MM.1S (cell line): ENCODE measurements around the gene GSN.

Experiments
- DNase-seq: peaks from one replicate; pipeline ENCODE4 v3.0.0-alpha.2; 2015
- H2AFZ ChIP-seq: fragments of 300-600 bp; sonication (generic); 2 replicates; pipeline ENCODE4 v1.6.0; 2016; ENCODE audit warnings: antibody characterized with exemption, low read length
- H3F3A ChIP-seq: fragments of 300-600 bp; sonication (generic); 2 replicates; pipeline ENCODE4 v1.6.1; 2016; ENCODE audit warnings: mild to moderate bottlenecking, antibody characterized with exemption, low read length, moderate library complexity, mixed read lengths; ENCODE audit not compliant: insufficient read depth
- H3K27ac ChIP-seq: fragments of 300-600 bp; sonication (generic); 2 replicates; pipeline ENCODE4 v1.5.1; 2016; ENCODE audit warnings: mild to moderate bottlenecking, low read length
- H3K27me3 ChIP-seq: fragments of 300-600 bp; sonication (generic); replicated peaks from 2 replicates; pipeline ENCODE4 v1.6.0; 2016; ENCODE audit warnings: low read length; ENCODE audit not compliant: insufficient read depth
- H3K36me3 ChIP-seq: fragments of 300-600 bp; sonication (generic); replicated peaks from 2 replicates; pipeline ENCODE4 v1.6.1; 2016; ENCODE audit warnings: mild to moderate bottlenecking, low read length, mixed read lengths; ENCODE audit not compliant: insufficient read depth
- H3K4me1 ChIP-seq: fragments of 300-600 bp; sonication (generic); 2 replicates; pipeline ENCODE4 v1.6.1; 2016; ENCODE audit warnings: low read length, mixed read lengths
- H3K4me2 ChIP-seq: fragments of 300-600 bp; sonication (generic); 2 replicates; pipeline ENCODE4 v1.6.0; 2016; ENCODE audit warnings: low read depth, low read length
- H3K4me3 ChIP-seq: fragments of 300-600 bp; sonication (generic); 2 replicates; pipeline ENCODE4 v1.5.1; 2016; ENCODE audit warnings: low read length, mixed read lengths
- H3K79me2 ChIP-seq: fragments of 300-600 bp; sonication (generic); 2 replicates; pipeline ENCODE4 v1.6.1; 2016; ENCODE audit warnings: mixed run types, low read length, mixed read lengths
- H3K9ac ChIP-seq: fragments of 300-600 bp; sonication (generic); 2 replicates; pipeline ENCODE4 v1.6.1; 2016; ENCODE audit warnings: low read length, mixed read lengths
- H3K9me2 ChIP-seq: fragments of 300-600 bp; sonication (generic); replicated peaks from 2 replicates; pipeline ENCODE4 v1.6.1; 2016; ENCODE audit warnings: mild to moderate bottlenecking, low read length, mixed read lengths; ENCODE audit not compliant: insufficient read depth
- H3K9me3 ChIP-seq: fragments of 300-600 bp; sonication (generic); replicated peaks from 2 replicates; pipeline ENCODE4 v1.6.1; 2016; ENCODE audit warnings: mild to moderate bottlenecking, low read length, mixed read lengths; ENCODE audit not compliant: insufficient read depth
- H4K20me1 ChIP-seq: fragments of 300-600 bp; sonication (generic); 2 replicates; pipeline ENCODE4 v1.6.1; 2016; ENCODE audit warnings: mild to moderate bottlenecking, low read length, moderate library complexity, mixed read lengths; ENCODE audit not compliant: insufficient read depth
- EZH2 ChIP-seq: fragments of 300-600 bp; sonication (generic); optimal IDR thresholded peaks from 2 replicates; pipeline ENCODE3; 2017; ENCODE audit warnings: low read depth, mild to moderate bottlenecking, antibody characterized with exemption, low read length, mixed read lengths
- EZH2phosphoT487 ChIP-seq: fragments of 300-600 bp; sonication (generic); IDR thresholded peaks from 2 replicates; pipeline ENCODE4 v1.6.1; 2018; ENCODE audit warnings: antibody characterized with exemption, low read length
- TF ChIP-seq, protein P1 (sequence below): fragments of 300-600 bp; sonication (generic); IDR thresholded peaks from 2 replicates; pipeline ENCODE4 v1.5.1; 2016; ENCODE audit warnings: antibody characterized with exemption, low read length, mixed read lengths

The GSN gene

DNA sequence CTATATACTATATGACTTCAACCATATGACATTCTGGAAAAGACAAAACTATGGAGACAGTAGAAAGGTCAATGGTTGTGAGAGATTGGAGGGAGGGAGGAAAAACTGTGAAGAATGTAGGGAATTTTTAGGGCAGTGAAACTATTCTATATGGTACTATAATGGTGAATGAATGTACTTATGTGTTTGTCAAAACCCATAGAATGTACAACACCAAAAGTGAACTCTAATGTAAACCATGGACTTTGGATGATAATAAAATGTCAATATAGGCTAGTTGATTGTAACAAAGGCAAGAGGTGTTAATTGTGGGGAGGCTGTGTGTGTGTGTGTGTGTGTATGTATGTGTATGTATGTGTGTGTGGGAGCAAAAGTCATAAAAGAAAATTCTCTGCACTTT, 112.9 kb downstream of the GSN start:
- Histone ChIP-seq H3K9me2 (no peaks in the 10 kb centered on the region), H3K9ac (no peak overlapping the region), H3K27me3 (no peaks in the 10 kb centered on the region), H3K36me3 (no peaks in the 10 kb centered on the region), H2AFZ (no peak overlapping the region), H3F3A (no peaks in the 10 kb centered on the region), H3K27ac (no peak overlapping the region), H3K4me3 (no peak overlapping the region), H3K4me2 (no peak overlapping the region), H3K79me2 (no peaks in the 10 kb centered on the region), H3K4me1 (no peaks in the 10 kb centered on the region), H4K20me1 (no peaks in the 10 kb centered on the region), H3K9me3 (no peaks in the 10 kb centered on the region)
- no peak for DNase-seq
- TF ChIP-seq EZH2 (no peak), EZH2phosphoT487 (no peak)
- TF ChIP-seq, protein P1, sequence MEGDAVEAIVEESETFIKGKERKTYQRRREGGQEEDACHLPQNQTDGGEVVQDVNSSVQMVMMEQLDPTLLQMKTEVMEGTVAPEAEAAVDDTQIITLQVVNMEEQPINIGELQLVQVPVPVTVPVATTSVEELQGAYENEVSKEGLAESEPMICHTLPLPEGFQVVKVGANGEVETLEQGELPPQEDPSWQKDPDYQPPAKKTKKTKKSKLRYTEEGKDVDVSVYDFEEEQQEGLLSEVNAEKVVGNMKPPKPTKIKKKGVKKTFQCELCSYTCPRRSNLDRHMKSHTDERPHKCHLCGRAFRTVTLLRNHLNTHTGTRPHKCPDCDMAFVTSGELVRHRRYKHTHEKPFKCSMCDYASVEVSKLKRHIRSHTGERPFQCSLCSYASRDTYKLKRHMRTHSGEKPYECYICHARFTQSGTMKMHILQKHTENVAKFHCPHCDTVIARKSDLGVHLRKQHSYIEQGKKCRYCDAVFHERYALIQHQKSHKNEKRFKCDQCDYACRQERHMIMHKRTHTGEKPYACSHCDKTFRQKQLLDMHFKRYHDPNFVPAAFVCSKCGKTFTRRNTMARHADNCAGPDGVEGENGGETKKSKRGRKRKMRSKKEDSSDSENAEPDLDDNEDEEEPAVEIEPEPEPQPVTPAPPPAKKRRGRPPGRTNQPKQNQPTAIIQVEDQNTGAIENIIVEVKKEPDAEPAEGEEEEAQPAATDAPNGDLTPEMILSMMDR: no peak
